Lower lobe of right lung (tissue), 2 donors: Measurements from ENCODE around the gene SETD2. TPM values are rescaled to one million over a fixed set of nuclear protein-coding genes. Genes with fewer than 3 reads are reported as not detected.

Experiments used
- ATAC-seq, 2 donors: fragments of 200-7000 bp; cut with Tn5 transposase; one replicate each; pipeline ENCODE4 v1.9.1; 2020 to 2022; ENCODE audit warnings: mild to moderate bottlenecking in 2 of 2, moderate library complexity in 2 of 2
- DNase-seq: peaks from one replicate; pipeline ENCODE4 v3.0.0-alpha.2; 2020
- H3K27ac ChIP-seq: fragments of 200-600 bp; one replicate; pipeline ENCODE4 v1.8.0; 2022
- H3K27me3 ChIP-seq: fragments of 200-600 bp; one replicate; pipeline ENCODE4 v1.8.0; 2022; ENCODE audit warnings: low read depth
- H3K36me3 ChIP-seq: fragments of 200-600 bp; one replicate; pipeline ENCODE4 v1.8.0; 2022; ENCODE audit warnings: mild to moderate bottlenecking
- H3K4me1 ChIP-seq: fragments of 200-600 bp; one replicate; pipeline ENCODE4 v1.8.0; 2022
- H3K4me3 ChIP-seq: fragments of 200-600 bp; one replicate; pipeline ENCODE4 v1.8.0; 2022; ENCODE audit warnings: mild to moderate bottlenecking
- H3K9me3 ChIP-seq: fragments of 200-600 bp; one replicate; pipeline ENCODE4 v1.8.0; 2022
- CTCF ChIP-seq: fragments of 200-600 bp; IDR thresholded peaks from one replicate; pipeline ENCODE4 v1.8.0; 2022; ENCODE audit warnings: antibody characterized with exemption, mild to moderate bottlenecking
- intact Hi-C: fragments of 100-400 bp; cut with DNase I; formaldehyde crosslinking; loops from one replicate; pipeline ENCODE4 v1.11.0; 2022
- total RNA-seq: library from RNA; stranded (reverse); fragmentation: NEBNext Ultra II Directional; extraction: Animal tissue kit (Norgen Biotek cat#: 25700); gene quantifications from one replicate; pipeline ENCODE4 v1.2.1, GENCODE V29; 2021
- donor health status: DM: no; HTN: yes; CAD: no; lungs with severe emphysema.

The SETD2 gene
- total RNA-seq, 1 donor from 2014 or later, result 47.9 TPM

GRCh38 chr3:46984591-46985459, 179.1 kb downstream of the SETD2 start:
- H3K27me3 ChIP-seq, result no peaks in the 10 kb centered on the region
- intact Hi-C loops, result no loop called here
- H3K4me1 ChIP-seq, result peaks cover 82% of the 10 kb centered on the region
- no peak for TF ChIP-seq CTCF
- ATAC-seq (no peak), DNase-seq (peak; percentile 33)
- no peak overlapping the region for H3K27ac ChIP-seq
- H3K9me3 ChIP-seq, result no peaks in the 10 kb centered on the region
- no peak overlapping the region for H3K4me3 ChIP-seq
- H3K36me3 ChIP-seq, result peaks cover 7% of the 10 kb centered on the region

- peak; percentile 20 for DNase-seq
- no peak for TF ChIP-seq CTCF
- intact Hi-C loops, result no loop called here
- Histone ChIP-seq H3K4me1 (peaks cover 75% of the 10 kb centered on the region), H3K27ac (peak overlapping the region; percentile 91), H3K9me3 (no peaks in the 10 kb centered on the region), H3K36me3 (peaks cover 3% of the 10 kb centered on the region), H3K4me3 (no peak overlapping the region), H3K27me3 (no peaks in the 10 kb centered on the region)
- no peak for ATAC-seq
These were observed 181.4 kb downstream of the SETD2 start for GRCh38 chr3:46982546-46982945.

GRCh38 chr3:46981932-46982471, 181.9 kb downstream of the SETD2 start:
- intact Hi-C loops, result no loop called here
- TF ChIP-seq CTCF, result no peak
- peaks cover 3% of the 10 kb centered on the region for H3K36me3 ChIP-seq
- H3K4me3 ChIP-seq, result peak overlapping the region; percentile 75
- peak overlapping the region; percentile 91 for H3K27ac ChIP-seq
- H3K9me3 ChIP-seq, result no peaks in the 10 kb centered on the region
- no peak for ATAC-seq
- H3K4me1 ChIP-seq, result peaks cover 75% of the 10 kb centered on the region
- H3K27me3 ChIP-seq, result no peaks in the 10 kb centered on the region
- peak; percentile 78 for DNase-seq

GRCh38 chr3:46979958-46980497, 183.9 kb downstream of the SETD2 start:
- peak overlapping the region; percentile 75 for H3K4me3 ChIP-seq
- no peak for TF ChIP-seq CTCF
- H3K36me3 ChIP-seq, result peaks cover 3% of the 10 kb centered on the region
- intact Hi-C loops, result no loop called here
- DNase-seq, result peak; percentile 70
- peaks cover 63% of the 10 kb centered on the region for H3K4me1 ChIP-seq
- peak overlapping the region; percentile 91 for H3K27ac ChIP-seq
- no peaks in the 10 kb centered on the region for H3K27me3 ChIP-seq
- no peaks in the 10 kb centered on the region for H3K9me3 ChIP-seq
- no peak for ATAC-seq

GRCh38 chr3:46978985-46979944, 184.6 kb downstream of the SETD2 start, which contains the start of gene NBEAL2:
TSS of gene NBEAL2 (plus strand) at chr3:46979666. CDS start at chr3:46979862, 196 bp downstream.
- peaks cover under 1% of the 10 kb centered on the region for H3K36me3 ChIP-seq
- DNase-seq (peak; percentile 99), ATAC-seq (peak; percentile 87 to 94)
- peak within 1 kb of the TSS; percentile 75 for H3K4me3 ChIP-seq
- TF ChIP-seq CTCF, result peak; percentile 12
- peak within 1 kb of the TSS; percentile 91 for H3K27ac ChIP-seq
- H3K9me3 ChIP-seq, result no peaks in the 10 kb centered on the region
- peaks cover 63% of the 10 kb centered on the region for H3K4me1 ChIP-seq
- no peaks in the 10 kb centered on the region for H3K27me3 ChIP-seq
- intact Hi-C loops, result no loop called here
